HL-60 (cell line): Measurements from ENCODE around the gene WAPL.

Source experiments
- DNase-seq, 2 experiments: peaks; one replicate each; pipeline ENCODE4 v3.0.0-alpha.2; 2010 to 2020; ENCODE audit warnings: low read depth in 1 of 2, low spot score in 1 of 2
- H3K27ac ChIP-seq: fragments of 250-450 bp; sonication (Bioruptor Pico); replicated peaks from 2 replicates; pipeline ENCODE4 v1.5.1; 2020; ENCODE audit warnings: mild to moderate bottlenecking, moderate library complexity
- H3K27me3 ChIP-seq: fragments of 250-450 bp; sonication (Bioruptor Pico); 2 replicates; pipeline ENCODE4 v1.5.1; 2021; ENCODE audit warnings: mild to moderate bottlenecking, moderate library complexity; ENCODE audit not compliant: insufficient read depth, poor library complexity, severe bottlenecking
- H3K4me3 ChIP-seq: replicated peaks from 2 replicates; pipeline ENCODE4 v1.5.1; 2011; ENCODE audit warnings: mild to moderate bottlenecking, control low read depth, low read length; ENCODE audit not compliant: insufficient read depth
- CTCF ChIP-seq: IDR thresholded peaks from one replicate; pipeline ENCODE4 v1.5.1; 2011; ENCODE audit warnings: low read length, control low read depth, inconsistent platforms; ENCODE audit not compliant: insufficient read depth
- GABPA ChIP-seq: IDR thresholded peaks from 2 replicates; pipeline ENCODE4 v1.6.1; 2012; ENCODE audit warnings: low read depth
- POLR2AphosphoS5 ChIP-seq: IDR thresholded peaks from 2 replicates; pipeline ENCODE4 v1.6.1; 2012; ENCODE audit warnings: low read depth
- SPI1 ChIP-seq: IDR thresholded peaks from 2 replicates; pipeline ENCODE4 v1.6.1; 2012; ENCODE audit warnings: low read depth, mild to moderate bottlenecking, borderline replicate concordance
- TF ChIP-seq, protein P1 (sequence below): IDR thresholded peaks from 2 replicates; pipeline ENCODE4 v1.6.1; 2012; ENCODE audit warnings: low read depth; ENCODE audit not compliant: insufficient replicate concordance

The WAPL gene

GRCh38 chr10:86439544-86439943, 82.0 kb downstream of the WAPL start:
- TF ChIP-seq POLR2AphosphoS5 = peak; percentile 41; the same call in 1 of the 2 replicates
- TF ChIP-seq CTCF = no peak
- peak overlapping the region; percentile 64 for H3K27ac ChIP-seq
- no peak overlapping the region for H3K4me3 ChIP-seq
- peak; percentile 89 to 90 for DNase-seq
- no peaks in the 10 kb centered on the region for H3K27me3 ChIP-seq

- no peak for TF ChIP-seq CTCF
- no peak for TF ChIP-seq SPI1
- TF ChIP-seq POLR2AphosphoS5 = no peak
- TF ChIP-seq GABPA = no peak
- TF ChIP-seq, protein P1, sequence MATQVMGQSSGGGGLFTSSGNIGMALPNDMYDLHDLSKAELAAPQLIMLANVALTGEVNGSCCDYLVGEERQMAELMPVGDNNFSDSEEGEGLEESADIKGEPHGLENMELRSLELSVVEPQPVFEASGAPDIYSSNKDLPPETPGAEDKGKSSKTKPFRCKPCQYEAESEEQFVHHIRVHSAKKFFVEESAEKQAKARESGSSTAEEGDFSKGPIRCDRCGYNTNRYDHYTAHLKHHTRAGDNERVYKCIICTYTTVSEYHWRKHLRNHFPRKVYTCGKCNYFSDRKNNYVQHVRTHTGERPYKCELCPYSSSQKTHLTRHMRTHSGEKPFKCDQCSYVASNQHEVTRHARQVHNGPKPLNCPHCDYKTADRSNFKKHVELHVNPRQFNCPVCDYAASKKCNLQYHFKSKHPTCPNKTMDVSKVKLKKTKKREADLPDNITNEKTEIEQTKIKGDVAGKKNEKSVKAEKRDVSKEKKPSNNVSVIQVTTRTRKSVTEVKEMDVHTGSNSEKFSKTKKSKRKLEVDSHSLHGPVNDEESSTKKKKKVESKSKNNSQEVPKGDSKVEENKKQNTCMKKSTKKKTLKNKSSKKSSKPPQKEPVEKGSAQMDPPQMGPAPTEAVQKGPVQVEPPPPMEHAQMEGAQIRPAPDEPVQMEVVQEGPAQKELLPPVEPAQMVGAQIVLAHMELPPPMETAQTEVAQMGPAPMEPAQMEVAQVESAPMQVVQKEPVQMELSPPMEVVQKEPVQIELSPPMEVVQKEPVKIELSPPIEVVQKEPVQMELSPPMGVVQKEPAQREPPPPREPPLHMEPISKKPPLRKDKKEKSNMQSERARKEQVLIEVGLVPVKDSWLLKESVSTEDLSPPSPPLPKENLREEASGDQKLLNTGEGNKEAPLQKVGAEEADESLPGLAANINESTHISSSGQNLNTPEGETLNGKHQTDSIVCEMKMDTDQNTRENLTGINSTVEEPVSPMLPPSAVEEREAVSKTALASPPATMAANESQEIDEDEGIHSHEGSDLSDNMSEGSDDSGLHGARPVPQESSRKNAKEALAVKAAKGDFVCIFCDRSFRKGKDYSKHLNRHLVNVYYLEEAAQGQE = no peak
- H3K4me3 ChIP-seq = no peak overlapping the region
- peak overlapping the region; percentile 64 for H3K27ac ChIP-seq
- no peak for DNase-seq
- H3K27me3 ChIP-seq = no peaks in the 10 kb centered on the region
Observed at GRCh38 chr10:86438091-86438749, 83.4 kb downstream of the WAPL start.

DNA sequence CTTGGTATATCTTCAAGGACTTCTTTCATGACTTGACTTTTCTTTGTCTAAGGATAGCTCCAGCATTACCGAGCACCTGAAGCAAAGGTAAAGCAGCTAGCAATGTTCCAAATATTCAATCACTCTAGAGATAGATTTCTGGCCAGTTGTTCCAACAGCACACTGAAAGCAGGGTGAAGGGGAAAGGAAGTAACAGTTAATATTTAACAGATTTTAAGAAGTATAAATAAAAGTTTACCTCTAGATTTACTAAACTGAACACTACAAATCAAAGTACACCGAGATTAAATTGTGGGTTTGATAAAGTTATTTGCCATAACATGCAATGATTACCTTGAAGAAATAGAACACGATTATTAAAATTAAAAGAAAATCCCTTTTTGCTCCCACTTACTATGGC, 84.1 kb downstream of the WAPL start:
- Histone ChIP-seq H3K4me3 (no peak overlapping the region), H3K27me3 (no peaks in the 10 kb centered on the region), H3K27ac (no peak overlapping the region)
- no peak for TF ChIP-seq CTCF
- no peak for TF ChIP-seq POLR2AphosphoS5
- DNase-seq = no peak

- H3K27me3 ChIP-seq = no peaks in the 10 kb centered on the region
- TF ChIP-seq GABPA (no peak), POLR2AphosphoS5 (no peak), CTCF (no peak), SPI1 (no peak)
- TF ChIP-seq, protein P1 = no peak
- DNase-seq = no peak
- H3K27ac ChIP-seq = no peak overlapping the region
- no peak overlapping the region for H3K4me3 ChIP-seq
Observed at GRCh38 chr10:86436963-86437362, 84.6 kb downstream of the WAPL start.
